ENCODE measurements around the gene CABLES1.

The CABLES1 gene

DNA sequence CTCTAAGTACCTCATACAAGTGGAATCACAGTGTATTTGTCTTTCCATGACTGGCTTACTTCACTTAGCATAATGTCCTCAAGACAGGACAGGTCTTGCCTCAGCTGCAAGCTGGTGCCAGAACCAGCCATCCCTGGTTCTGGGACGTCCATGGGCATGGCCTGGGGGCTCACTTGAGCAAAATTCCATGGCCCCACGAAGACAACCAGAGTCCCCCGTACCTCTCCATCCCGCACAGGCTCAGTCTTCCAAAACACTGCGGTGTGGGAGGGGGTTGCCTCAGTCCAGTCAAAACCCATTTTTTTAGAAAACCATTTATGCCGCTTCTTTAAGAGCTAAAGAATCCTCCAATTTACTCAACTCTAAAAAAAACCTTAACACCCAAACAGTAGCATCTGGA lies 21.7 kb upstream of the CABLES1 start:
- no peak for DNase-seq (ENCODE audit: low read depth)

- DNase-seq (ENCODE audit: low read depth), result no peak
Measured at GRCh38 chr18:23114171-23114881, 21.0 kb upstream of the CABLES1 start.

GRCh38 chr18:23114911-23115310 lies 20.4 kb upstream of the CABLES1 start:
- no peak for DNase-seq (ENCODE audit: low read depth)

GRCh38 chr18:23115683-23116096 lies 19.6 kb upstream of the CABLES1 start:
- peak; percentile 88 for DNase-seq (ENCODE audit: low read depth)

GRCh38 chr18:23121133-23121532 lies 14.2 kb upstream of the CABLES1 start:
- no peak for DNase-seq (ENCODE audit: low read depth)

- DNase-seq (ENCODE audit: low read depth), result no peak
Measured at GRCh38 chr18:23122334-23123229, 12.7 kb upstream of the CABLES1 start.

GRCh38 chr18:23126376-23127056 lies 8.8 kb upstream of the CABLES1 start:
- DNase-seq (ENCODE audit: low read depth), result no peak

GRCh38 chr18:23127090-23127489 lies 8.2 kb upstream of the CABLES1 start:
- DNase-seq (ENCODE audit: low read depth), result no peak

DNA sequence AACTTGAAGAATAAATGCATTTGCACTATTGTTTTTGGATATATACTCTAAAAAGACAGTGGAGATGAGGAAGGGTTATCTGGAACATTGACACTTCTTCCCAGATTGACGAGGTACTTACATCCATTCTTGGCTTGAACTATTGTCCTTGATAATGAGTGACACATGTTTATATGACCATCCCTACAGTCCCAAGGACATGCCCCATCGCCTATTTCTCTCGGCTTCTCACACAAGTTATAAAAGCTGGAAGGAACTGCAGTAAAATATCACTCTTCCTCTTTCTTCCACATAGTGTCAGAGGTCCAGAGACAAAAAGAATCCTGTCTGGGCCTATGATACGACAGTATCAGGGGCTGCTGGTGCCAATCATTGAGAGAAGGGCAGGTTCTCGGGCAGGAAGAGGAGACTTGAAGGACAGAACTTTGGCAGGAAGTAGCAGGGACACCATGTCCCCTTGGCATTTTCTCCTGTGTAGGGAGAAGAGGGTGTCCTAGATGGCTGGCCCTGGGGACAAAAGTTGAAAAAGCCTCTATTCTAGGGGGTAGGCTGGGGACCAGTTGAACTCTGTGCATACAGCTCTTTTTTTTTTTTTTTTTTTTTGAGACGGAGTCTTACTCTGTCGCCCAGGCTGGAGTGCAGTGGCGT lies 5.8 kb upstream of the CABLES1 start:
- DNase-seq (ENCODE audit: low read depth), result no peak

DNA sequence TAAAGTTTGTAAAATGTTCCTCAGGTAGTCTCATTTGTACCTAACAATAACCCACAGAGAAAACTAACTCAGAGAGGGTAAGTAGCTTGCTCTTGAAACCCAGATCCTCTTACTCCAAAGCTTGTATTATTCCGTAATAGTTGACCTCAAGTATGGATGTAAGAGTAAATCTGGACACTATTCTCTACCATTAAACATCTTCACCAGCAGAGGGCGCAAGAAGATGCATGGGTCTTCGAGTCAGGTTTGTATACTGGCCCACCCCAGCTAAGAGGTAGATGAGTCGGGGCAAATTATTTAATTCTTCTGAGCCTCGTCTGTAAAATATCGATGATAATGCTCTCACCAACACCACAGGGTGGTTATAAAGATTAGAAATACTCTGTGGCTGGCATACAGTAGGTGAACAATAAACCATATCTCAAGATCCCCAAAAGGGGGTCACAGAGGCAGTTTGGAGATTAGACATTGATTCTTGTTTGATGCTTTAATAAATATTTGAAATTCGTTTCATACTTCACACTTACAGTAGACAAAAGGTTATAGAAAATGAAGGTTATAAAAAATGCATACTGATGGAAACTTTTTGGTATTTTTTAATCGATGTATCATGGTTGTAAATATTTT lies 3.5 kb upstream of the CABLES1 start:
- peak; percentile 74 for DNase-seq (ENCODE audit: low read depth)

DNA sequence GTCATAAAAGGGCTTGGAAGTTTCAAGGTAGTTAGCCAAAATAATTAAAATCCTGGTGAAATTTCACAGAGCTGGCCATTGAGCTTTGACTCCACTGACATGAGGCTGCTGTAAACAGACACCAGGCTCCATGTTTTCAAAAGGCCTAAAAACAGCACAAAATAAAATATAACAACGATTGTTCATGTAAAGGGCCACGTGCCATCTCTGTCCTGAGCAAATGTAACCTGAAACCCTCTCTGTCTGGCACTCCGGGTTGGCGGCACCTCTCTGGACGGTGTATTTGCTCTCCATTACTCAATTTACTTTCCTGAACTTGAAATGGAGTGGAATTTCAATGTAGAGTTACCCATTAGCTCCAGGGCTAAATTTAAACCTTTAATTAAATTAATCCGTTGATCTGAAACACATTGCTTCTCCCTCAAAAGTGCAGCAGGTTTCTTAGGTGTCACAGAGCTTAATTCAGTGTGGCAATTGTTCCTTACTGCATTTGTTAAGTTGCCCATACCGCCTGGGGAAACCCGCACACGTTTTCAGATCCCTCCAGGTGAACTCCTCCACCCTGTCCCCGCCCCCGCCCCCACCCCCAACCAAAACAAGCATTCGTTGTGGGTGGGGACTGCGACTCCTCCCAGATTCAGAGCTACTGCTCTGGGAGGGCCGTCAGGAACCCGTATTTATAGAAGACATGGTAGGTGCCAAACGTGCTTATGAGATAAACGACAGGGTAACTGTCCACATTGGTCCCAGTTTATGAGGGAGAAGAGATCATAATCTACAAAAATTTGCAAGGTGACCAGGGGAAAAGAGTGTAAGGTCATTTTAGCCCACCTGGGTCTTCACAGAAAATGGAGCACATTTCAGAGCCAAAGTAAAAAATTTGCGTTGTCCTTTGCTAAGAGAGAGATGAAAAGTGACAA lies 1.2 kb upstream of the CABLES1 start:
- no peak for DNase-seq (ENCODE audit: low read depth)

DNA sequence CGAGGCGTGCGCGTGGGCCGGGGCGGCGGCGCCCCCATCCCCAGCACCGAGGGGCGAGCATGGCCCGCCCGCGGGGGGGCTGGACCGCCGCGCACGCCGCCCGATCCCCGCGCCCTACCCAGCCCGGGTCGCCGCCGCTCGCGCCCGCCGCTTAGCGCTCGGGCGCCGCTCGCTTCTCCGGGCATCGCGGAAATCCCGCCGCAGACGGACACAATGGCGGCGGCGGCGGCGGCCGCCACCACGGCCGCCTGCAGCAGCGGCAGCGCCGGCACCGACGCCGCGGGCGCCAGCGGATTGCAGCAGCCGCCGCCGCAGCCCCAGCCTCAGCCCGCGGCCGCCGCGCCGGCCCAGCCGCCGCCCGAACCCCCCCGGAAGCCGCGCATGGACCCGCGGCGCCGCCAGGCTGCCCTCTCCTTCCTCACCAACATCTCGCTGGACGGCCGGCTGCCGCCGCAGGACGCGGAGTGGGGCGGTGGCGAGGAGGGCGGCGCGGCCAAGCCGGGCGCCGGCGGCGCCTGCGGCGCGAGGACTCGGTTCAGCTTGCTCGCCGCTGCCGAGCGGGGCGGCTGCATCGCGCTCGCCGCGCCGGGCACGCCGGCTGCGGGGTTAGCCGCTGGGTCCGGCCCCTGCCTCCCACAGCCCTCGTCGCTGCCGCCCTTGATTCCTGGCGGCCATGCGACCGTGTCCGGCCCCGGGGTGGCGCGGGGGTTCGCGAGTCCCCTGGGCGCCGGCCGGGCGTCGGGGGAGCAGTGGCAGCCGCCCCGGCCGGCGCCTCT lies 453 bp downstream of the CABLES1 start:
- DNase-seq (ENCODE audit: low read depth), result no peak

GRCh38 chr18:23136326-23137096 lies 1.2 kb downstream of the CABLES1 start:
- no peak for DNase-seq (ENCODE audit: low read depth)

GRCh38 chr18:23137097-23137635 lies 1.9 kb downstream of the CABLES1 start:
- no peak for DNase-seq (ENCODE audit: low read depth)

- no peak for DNase-seq (ENCODE audit: low read depth)
Measured at GRCh38 chr18:23137788-23138216, 2.5 kb downstream of the CABLES1 start.

DNA sequence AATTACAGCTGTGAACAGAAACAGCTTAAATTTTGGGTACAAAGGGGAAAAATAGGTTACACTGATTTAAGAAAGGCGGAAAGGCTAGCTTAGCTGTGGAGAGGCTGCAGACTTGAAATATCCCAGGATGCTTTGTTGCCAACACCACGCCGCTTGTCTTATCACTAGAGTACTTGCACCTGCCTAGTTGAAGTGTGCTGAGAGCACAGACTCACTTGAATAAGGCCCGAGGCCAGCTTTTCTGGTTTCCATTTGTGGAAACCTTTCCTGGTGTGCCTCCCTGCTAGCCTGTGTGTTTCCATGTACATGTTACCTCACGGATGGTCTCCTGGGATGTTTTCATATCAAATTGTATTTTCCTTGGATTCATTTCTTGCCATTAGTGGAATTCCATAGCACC lies 3.2 kb downstream of the CABLES1 start:
- no peak for DNase-seq (ENCODE audit: low read depth)

DNA sequence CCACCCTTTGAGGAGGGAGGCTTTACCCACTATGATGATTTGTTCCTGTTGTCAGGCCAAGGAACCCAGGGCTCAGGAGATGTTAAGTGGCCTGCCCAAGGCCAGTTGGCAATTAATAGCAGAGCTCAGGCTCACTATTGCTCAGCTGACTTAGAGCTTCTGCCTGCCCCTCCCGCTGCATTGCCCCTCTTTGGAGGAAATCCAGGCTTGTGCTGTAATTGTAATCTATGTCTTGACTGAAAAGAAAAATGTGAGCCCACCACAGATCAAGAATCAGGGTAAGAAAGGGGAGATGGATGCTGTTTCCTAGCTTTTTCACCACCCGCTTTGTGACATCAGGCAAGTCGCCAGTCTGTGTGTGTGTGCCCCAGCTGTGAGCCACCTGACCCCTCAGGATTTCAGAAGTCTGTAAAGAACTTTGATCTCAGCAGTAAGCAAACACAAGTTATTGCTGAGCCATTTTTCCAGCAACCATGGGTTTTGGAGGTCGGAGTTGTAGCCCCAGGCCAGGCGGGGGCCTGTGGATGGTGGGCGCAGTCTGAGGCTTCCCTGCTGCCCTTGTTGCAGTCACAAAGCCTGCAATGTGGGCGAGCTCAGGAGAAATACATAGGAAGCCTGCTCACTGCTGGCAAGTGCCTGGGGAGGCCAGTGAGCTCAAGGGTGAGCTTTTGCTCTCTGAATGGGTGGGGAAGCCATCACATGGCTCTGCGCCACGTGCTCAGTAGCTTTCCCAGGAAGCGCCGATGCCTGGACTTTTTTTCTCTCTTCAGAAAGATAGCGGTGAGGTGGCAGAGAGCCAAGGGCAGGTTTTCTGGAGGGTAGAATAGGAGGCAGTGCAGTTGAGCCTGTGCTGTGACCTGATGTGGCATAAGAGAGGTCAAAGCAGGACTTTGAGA lies 6.1 kb downstream of the CABLES1 start:
- no peak for DNase-seq (ENCODE audit: low read depth)
